ENCODE data around the gene SNU13.

The SNU13 gene

GRCh38 chr22:41672096-41672495 lies 16.6 kb downstream of the SNU13 start (continued):
- 0 out of 2 replicates have a peak, but pooled peaks have one; percentile 74 for TF ChIP-seq HIC1 (tag by site-specific recombination; IDR thresholded peaks at IDR 0.05)
- TF ChIP-seq GLIS1 (tag by site-specific recombination; IDR thresholded peaks at IDR 0.05): peak; percentile 49
- TF ChIP-seq ZNF558 (tag by site-specific recombination; IDR thresholded peaks at IDR 0.05): 0 out of 2 replicates have a peak, but pooled peaks have one; percentile 24
- peak; percentile 82; the same call in 1 of the 2 replicates for TF ChIP-seq ZNF639 (tag by site-specific recombination; IDR thresholded peaks at IDR 0.05)

- Histone ChIP-seq H3K4me1 (ENCODE audit: control insufficient read depth, insufficient read depth, low read length) (no peaks in the 10 kb centered on the region), H3K9me3 (ENCODE audit: control insufficient read depth, insufficient read depth, low read depth, low read length) (no peaks in the 10 kb centered on the region), H3K36me3 (ENCODE audit: control insufficient read depth in 2 of 2, insufficient read depth in 1 of 2, low read length in 2 of 2) (peaks cover 11 to 20% of the 10 kb centered on the region in 2 experiments; a peak in 2 of 3 replicates), H3K4me3 (ENCODE audit: low read depth, low read length) (no peak overlapping the region), H3K27ac (ENCODE audit: extremely low read depth, low read depth, low read length) (no peak overlapping the region)
- no peak for TF ChIP-seq ELK4 (IDR thresholded peaks at IDR 0.05; ENCODE audit: borderline replicate concordance, low read depth, low read length)
- no peak for TF ChIP-seq ZNF548 (tag by site-specific recombination; IDR thresholded peaks at IDR 0.05)
- no peak for TF ChIP-seq TRIM28 (IDR thresholded peaks at IDR 0.05; ENCODE audit: borderline replicate concordance, low read length)
- no peak for TF ChIP-seq ZSCAN30 (tag by site-specific recombination; IDR thresholded peaks at IDR 0.05)
- TF ChIP-seq ZFHX2 (tag by site-specific recombination; conservative IDR thresholded peaks at IDR 0.05): no peak
- TF ChIP-seq ZNF501 (tag by site-specific recombination; IDR thresholded peaks at IDR 0.05): no peak
- TF ChIP-seq ZFP69B (tag by site-specific recombination; IDR thresholded peaks at IDR 0.05): no peak
- no peak for TF ChIP-seq ZNF362 (tag by site-specific recombination; IDR thresholded peaks at IDR 0.05)
- TF ChIP-seq ZIC2 (tag by site-specific recombination; IDR thresholded peaks at IDR 0.05): no peak
- TF ChIP-seq ZNF701 (tag by site-specific recombination; IDR thresholded peaks at IDR 0.05): no peak
- TF ChIP-seq CTCF (tag by site-specific recombination; IDR thresholded peaks at IDR 0.05): no peak
- TF ChIP-seq BCL11A (tag by site-specific recombination; IDR thresholded peaks at IDR 0.05; ENCODE audit: low read depth): no peak
- no peak for TF ChIP-seq ZNF621 (tag by site-specific recombination; IDR thresholded peaks at IDR 0.05)
- TF ChIP-seq ZFP37 (tag by site-specific recombination; IDR thresholded peaks at IDR 0.05): no peak
- CTCF ChIA-PET: interaction anchor here (0.6 to 1.2 kb wide), 4 partner anchors 11 to 776 kb away, joined by 3 to 6 read pairs (median 3); no protein-coding TSS in a partner anchor
- POLR2A ChIA-PET: interaction anchor here (0.7 kb wide), 1 partner anchor 28 kb away, joined by 3 read pairs; no protein-coding TSS in a partner anchor
Measured at GRCh38 chr22:41668971-41669911, 19.4 kb downstream of the SNU13 start.
